NCI-H187 treated with DMSO at 0.1 percent for 48 hours (cell line): Measurements from ENCODE around the gene HOXA3.

Source experiments
- DNase-seq: peaks from one replicate; lab custom pipeline; 2025; lab: John Stamatoyannopoulos, UW

HOXA3 gene

DNA sequence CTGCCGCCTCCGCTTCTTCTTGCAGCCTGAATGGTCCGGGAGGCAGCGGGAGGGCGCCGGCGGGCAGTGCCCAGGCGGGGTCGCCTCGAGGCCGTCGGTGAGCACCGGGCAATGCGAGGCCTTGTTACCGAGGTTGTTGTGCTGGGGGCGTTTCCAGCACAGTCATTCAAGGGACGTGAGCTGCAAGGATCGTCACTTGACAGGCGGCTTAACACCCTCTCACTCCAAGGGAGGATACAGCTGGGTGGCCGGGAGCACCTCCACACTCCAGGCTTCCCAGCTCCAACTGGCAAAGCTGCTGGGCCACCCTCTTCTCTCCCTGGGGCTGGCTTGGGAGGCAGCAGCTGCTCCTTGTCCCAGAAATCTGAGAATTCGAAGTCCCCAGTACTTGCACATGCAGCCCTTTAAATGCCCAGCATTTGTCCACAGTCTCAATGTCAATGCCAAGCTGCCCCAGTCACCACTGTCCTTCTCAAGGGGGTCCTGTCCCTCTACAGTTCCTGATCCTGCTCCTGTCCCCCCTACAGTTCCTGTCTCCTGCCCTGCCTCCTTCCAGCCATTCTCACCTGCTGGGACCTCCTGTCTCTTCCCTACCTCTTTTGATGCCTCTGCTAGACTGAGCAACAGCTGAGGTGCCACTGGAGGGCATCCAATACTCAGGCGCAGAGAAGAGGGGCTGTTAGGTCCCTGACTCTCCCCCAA lies 37.1 kb upstream of the HOXA3 start:
- DNase-seq: no peak

DNA sequence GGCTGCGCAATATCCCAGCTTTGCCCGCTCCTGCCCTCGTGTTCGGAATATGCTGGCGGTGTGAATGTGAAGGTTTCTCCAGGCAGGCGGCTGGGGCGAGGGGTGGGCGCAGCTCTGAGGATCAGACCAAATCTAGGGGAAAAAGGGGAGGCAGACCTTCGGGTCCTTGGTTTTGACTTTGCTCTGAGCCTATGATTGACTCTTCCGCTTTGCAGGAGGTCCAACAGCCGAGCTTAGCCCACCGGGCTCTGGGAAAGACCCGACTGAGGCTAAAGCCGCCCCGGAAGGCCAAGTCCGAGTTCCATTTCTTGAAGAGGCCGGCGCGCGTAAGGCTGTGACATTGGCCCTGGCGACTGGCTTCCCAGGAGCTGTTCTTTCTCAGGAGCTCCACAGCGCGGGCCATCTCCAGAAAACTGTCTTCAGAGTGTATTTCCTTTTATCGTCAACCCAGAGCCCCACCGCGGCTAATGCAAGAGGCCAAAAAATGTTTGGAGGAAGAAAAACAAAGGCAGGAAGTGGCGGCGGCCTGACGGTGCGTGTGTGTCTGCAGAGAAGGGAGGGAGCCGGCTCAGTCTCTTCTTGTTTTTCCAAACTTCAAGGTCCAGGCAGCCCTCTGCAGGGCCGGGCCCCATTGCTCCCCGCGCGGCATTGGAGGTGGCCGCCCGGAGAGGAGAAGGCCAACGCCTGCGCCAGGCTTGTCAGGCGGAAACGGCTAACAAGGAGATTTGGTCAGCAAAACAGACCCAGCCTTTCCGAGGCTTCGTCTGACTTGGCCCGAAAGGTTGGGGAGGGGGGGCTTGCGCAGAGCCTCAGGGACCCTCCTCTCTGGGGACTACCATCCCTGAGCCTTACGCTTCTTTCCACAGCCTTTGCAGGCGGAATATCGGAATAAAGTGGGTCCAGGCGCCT lies 36.3 kb upstream of the HOXA3 start:
- no peak for DNase-seq

DNA sequence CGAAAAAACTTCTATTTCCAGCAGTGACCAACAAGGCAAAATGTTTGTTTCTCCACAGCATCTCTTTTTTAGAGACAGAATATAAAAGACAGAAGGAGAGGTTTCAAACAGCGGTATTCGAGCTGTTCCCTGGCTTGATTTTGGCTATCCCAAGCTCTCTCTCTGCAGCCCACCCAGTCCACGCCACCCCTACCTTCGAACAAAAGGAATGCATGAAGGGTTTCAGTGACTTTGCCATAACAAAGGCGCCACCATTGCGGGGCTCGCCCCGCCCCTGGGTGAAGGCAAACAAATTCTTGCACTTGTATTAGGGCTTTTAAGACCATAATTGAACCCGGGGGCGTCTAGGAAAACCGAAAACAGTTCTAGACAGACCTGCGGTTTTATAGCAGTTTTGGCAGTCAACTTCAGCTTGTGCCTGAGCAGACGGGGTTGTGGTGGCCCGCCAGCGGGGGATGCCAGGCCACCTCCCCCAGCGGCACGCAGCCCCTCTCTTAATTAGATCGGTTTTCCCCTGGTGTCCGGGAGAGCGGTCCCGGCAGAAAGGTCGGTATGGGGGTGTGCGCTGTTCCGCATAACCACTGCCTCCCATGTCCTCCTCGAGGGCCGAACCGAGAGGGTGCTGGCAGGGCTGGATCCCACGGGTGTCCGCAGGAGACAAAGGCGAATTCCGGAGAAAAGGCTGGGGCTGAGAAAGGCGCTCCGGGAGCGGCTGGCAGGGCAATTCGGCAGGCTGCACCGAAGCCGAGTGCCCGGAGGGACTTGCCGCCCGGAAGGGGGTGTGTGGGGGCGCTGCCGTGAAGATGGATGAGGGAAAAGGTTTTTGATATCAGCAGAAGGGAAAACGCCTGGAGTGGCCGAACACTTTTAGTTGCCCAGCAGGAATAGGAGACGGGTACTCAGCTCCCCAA lies 35.3 kb upstream of the HOXA3 start:
- no peak for DNase-seq

DNA sequence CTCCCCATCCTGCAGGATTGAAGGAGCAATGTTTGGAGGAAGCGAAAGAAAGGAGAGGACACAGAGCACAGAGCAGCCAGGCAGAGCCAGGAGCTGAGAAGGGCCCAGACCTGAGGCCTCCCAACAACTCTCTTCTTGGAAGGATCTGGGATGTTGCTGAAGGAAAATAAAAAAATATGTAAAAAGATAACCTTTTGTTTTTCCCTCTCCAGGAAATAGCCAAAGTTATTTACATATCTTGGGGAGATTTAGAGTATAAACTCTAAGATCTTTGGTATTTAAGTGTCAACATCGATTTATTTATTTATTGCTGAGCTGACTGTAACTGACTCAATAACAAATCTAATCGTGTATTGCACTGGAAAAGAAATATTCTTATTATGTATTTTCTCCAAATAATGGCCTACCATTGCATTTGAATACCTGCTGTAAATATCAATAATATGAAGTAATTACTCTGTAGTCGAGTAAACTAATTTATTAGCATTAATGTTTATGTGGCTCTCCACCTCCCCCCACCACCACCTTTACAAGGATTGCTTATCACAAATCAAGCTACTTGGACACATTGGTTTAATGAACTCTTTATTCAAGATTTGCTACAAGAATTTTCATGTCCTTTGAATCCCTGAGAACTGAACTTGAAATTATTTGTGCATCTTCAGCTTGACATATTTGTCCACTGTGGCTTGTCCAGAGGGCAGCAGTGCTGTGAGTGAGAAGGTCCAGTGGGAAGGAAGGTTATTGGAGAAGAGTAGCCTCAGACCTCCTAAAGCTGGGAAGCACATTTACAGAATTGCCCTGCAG lies 34.5 kb upstream of the HOXA3 start:
- no peak for DNase-seq

DNA sequence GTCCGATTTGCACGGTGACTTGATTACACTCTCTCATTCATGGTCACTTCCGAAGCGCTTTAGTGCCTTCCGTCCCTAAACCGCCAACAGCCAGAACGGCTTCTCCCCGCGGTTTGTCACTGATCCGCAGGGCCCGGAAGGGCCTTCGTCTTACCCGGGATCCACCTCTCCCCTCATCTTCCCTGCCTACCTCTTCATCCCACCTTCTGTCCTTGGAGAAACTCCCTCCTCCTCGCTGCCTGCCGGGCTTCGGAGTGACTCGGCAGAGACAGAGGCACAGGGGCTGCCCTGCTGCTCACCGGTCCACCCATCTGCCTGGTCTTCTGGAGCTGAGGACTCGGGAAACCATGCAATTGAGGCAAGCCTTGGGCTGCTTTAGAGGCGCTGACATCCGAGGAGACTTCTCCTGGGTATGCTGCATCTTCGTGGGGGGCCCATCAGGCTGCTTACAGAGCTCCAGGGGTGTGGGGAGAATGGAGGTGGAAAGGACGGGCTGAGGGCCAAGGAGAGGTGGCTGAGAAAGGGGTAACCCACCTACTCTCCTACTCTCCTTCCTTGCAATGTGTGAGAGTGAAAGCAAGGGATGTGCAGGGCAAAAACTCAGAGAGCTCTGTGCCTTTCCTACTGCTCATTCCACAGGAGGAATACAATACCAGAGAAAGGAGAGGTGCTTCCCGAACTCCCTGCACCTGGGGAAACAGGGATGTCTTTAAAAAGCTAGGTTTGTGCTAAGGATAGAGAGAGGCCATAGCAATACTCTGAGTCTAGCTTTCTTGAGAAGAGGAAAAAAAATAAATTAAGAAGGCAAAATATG lies 33.7 kb upstream of the HOXA3 start:
- DNase-seq: no peak

DNA sequence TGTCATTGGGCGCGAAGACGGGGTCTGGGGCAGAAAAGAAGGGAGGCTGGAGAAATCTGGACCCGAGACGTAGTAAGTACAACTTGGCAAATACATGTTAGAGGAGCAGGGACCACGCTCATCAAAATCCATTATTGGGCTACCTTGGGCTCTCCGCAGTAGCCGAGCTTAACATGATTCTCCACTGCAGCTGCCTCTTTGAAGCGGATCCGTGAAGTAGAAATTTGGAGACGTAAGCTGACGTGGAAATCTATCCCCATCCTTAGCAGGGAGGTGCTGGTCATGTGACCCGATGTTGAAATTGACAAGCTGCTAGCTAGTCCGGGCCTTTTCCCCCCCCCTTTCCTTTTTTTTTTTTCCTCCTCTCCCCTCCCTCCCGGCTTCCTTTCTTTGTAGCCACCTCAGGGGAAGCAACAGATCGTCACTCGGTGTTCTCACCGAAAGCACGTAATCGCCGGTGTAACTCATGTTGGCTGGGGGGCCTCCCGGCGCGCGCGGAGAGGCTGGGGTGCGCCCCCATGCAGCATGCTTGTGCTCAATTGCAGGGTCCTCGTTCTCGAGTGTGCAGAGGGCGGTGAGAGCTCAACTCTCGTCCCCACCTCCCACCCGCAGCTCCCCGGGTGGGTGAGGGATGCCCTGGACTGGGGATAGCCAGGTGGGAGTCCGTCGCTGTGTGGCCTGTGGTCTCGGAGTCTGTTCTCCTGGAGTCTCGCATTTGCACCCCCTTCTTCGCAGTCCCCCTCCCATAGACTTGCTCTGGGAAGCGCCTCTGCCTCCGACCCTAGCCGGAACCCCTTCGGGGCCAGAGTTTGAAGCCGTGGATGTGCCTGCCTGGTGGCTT lies 32.9 kb upstream of the HOXA3 start, which contains the start of gene HOXA11:
Gene HOXA11 (minus strand): TSS at position 220 of the 841 bp plus-strand sequence. CDS start 88 bp downstream, at position 132.
- no peak for DNase-seq

DNA sequence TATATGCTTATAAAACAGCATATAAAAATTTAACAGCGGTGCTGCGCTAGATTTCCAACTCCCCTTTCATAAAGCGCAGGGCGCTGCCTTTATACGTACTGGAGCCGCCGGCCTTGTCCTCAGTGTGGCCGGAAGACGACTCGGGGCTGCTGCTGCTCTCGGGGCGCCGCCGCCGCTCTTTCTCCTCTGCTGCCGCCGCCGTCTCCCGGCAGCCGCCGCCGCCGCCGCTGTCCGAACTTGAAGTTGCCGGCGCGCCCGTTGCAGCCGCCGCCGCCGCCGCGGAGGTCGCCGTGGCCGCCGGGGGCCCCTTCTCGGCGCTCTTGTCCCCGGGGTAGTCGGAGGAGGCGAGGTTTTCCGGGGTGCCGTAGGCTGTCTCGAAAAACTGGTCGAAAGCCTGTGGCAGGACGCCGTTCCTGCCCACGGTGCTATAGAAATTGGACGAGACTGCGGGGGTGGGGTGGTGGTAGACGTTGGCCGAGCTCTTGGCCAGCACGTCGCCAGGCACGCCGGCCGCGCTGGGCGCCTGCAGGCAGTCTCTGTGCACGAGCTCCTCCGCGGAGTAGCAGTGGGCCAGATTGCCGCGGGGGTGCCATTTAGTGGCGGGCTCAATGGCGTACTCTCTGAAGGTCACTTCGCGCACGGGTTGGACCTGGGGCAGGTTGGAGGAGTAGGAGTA lies 32.1 kb upstream of the HOXA3 start:
- DNase-seq: no peak

DNA sequence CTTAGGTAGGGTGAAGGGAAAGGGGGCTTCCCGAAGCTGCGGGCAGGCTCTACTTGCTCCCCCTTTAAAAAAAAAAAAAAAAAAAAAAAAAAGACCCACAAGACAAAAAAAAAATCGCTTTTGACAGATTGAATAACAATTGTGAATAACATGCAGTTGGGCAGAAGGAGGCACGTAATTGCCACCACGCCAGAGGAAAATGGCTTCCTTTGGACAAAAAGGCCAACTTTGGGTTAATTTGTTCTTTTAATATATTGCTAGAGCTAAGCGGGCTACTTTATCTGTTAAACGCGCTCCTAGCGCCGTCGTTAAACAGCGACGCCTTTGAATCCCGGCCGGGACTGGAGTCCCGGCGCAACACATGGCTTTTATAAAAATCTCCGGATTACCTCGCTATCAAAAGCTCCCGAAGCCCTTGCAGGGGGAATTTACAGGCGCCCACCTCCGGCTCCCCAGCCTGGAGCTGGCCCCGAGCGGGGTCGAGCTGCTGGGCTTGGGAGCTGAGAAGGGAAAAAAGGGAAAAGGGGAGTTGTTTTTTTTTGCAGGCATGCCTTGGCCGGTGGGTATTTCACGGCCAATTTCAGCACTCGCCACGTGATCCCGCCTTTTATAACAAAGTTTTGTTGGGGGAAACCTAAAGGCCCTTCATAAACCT lies 31.4 kb upstream of the HOXA3 start:
- DNase-seq: no peak

DNA sequence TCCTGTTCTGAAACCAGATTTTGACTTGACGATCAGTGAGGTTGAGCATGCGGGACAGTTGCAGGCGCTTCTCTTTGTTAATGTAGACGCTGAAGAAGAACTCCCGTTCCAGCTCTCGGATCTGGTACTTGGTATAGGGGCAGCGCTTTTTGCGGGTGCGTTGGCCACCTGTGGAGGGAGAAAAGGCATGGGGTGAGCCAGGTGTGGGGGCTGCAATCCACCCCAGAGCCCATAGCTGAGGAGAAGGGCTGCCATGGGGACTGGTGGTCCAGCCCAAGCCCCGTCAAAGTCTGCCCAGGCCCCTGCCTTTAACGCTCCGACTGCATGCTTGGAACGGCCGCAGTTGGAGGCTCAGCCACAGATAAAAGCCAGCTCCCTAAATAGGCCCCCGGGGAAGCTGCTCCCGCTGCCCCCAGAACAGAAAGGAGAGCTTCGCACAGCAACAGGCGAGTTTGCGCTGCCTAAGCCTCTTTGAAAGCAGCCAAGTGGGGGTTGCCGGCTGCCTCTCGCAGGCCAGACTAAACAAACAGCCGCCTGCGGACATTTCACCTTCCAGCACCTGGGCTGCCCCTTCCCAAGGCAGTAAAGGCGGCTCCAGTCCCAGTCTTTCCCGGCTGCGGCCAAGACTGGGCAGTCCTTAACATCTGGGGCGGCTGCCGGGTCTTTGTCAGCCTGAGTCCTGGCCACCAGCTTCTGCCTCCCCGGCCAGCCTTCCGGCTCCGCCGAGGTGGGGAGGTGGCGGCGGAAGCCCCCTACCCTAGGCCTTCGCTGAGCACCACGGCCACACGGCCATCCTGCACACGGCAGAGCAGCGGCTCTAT lies 30.7 kb upstream of the HOXA3 start:
- no peak for DNase-seq

DNA sequence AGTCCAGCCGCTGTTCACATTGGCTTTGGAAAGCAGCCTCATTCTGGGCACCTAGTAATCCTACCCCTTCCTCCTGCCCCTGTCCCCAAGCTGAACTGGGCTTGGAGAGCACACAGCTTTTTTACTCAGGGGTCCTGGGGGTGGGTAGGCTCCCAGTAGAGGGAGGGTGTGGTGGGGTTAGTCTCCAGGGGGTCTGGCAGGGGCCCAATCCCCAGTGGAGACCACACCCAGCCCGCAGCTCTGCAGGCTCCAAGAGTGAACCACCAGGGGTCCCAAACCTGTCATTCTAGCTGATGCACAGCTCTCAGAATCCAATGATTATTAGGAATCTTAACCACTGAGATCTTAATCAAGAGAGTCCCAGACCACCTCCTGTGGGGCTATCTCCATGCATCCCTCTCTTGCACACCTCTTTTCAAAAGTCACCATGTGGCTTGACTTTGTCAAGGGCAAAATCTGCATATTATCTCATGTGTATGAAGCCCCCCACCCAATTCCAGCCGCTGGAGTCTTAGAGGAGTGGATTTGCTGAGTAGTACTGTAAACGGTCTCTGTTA lies 30.0 kb upstream of the HOXA3 start:
- DNase-seq: no peak

DNA sequence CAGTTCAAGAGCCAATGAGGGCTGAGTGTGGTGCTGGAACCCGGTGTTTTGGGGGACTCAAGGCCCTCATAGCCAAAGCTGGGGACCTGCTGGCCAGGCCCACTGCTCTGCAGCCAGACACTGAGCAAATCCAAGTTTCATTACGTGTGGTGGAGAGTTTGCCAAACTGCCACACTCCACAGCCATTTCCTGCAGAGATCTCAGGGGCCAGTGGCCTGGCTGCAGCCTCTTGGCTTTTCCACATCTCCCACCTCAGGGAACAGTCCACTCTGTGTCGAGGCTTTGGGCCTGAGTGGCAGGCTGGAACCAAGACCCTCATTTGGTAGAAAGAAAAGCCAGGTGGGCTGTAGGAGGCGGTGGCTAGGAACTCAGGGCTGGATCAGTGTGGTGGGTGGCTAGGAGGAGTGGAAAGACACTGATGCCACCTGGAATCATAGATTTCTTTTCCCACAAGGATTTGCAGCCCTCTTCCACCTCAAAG lies 29.5 kb upstream of the HOXA3 start:
- no peak for DNase-seq

DNA sequence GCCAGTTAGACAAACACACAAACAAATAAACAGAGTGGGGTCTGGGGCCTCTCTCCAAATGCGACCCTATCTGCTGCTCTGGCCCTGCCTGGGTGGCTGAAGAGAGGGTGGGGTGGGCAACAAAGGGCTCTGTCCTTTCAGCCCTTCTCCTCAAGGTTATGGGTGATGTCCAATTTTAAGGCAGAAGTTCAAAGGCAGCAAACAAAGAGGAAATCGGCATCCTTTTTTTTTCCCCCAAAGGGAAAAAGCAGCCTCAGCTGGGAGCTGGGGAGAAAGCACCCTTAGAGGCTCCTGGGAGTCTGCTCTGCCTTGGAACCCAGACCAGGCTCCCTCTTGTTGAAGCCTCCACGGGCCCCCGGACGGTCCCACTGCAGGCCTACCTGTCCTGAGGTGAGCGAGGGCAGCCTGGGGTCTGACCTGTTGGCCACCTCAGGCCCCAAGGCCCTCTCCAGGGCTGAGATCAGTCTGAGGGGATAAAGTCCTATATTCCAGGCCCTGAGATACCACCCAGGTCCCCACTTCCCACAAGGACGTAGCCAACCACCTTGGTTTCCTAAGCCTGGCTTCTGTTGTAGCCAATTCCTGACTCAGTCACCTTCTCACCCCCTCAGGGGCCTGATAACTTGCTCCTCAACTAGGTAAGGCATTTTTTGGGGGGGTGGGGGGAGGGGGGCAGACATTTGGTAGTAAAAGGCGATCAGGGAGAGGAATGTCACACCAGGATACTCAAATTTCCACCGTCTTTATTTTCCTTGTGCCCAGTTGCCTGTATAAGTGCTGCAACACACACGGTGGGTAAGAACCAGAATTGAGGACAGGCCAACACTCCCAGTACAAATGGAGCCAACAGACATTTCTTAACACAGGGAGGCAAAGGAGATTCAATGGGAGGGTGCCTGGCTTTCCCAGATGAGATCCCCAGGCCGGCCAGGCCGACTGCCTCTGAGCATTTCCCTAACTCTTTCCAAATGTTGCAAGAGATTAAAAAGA lies 28.3 kb upstream of the HOXA3 start:
- no peak for DNase-seq

DNA sequence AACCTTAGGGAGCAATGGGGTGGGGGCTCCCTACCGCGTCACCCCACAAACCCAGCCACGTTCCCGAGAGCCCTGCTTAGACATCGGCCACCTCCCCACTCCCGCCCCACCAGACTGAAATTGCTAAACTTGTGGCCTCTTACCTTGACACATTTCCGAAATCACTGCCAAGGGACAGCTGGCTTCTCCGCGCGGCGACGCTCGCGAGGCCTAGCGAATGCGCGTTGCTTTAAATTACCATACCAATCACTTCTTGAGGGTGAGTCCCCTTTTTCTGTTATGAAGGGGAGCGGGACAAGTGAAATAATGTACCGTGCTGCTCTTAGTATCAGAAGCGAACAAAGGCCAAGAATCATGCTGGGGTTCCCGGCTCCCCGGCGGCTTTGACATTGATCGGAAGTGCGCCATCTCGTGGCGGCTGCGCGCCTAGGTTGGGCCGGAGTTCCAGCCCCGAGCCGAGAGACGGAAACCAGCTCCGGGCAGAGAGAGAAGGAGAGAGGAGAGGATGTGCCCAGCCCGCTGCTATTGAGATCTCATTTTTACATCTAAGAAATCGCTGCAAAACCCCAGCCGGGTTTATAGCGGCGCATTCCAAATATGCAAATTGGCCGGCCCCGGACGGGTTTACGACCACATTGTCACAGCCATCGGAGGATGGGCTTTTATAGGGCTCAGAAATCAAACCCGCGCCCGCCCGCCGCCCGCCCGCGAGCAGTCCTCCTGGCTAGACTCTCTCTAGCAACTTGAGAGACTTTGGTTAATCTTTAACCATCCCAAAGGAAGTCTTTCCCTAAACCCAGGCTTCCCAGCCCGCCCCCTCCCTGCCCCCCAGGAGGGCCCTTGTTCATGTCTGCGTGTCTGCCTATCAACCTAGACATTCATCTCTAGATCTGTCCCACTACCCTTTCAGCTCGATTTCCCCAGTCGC lies 27.4 kb upstream of the HOXA3 start:
- DNase-seq: no peak

DNA sequence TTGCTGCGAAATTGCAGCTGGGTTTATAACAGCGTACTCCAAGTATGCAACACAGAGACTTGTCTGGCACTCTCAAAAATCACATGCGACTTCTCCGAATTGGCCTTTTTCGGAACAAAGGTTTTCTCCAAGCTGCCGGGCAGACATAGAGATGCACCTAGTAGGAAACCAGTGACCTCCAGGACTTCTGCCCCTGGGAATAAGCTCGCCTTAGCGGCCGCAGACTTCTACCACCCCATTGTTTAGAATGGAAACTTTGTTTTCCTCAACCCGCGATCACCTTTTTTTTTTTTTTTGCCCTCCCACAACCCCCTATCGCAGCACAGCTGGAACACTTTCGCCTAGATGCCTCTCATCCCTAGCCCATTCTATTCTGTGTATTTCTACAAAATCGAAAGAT lies 26.6 kb upstream of the HOXA3 start:
- no peak for DNase-seq

DNA sequence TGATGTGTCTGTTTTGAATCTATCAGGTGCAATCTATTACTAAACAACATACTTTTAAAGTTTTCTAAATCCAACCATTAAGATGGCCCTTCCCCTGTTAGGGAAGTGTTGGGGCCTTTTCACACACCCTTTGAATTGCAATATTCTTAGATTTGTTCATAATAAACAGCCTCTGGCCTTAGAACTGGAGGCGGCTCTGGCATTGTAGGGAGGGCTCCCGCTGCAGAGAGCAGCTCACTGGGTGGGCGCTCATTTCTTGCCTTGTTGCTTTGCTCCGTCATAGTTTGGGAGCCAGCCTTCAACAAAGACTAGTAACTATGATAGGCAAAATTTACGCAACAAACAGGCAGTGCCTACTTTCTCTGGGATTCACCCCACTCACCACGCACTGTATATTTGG lies 26.0 kb upstream of the HOXA3 start:
- no peak for DNase-seq
